SK-N-MC (cell line): Measurements from ENCODE around the gene EBF4.

Experiments
- EZH2 ChIP-seq: fragments of 200-600 bp; sonication (generic); IDR thresholded peaks from one replicate; pipeline ENCODE4 v1.6.1; 2017; ENCODE audit warnings: antibody characterized with exemption
- FOXP2 ChIP-seq: optimal IDR thresholded peaks from 2 replicates; pipeline ENCODE3; 2011; ENCODE audit warnings: mild to moderate bottlenecking, moderate library complexity; ENCODE audit not compliant: insufficient read depth; ENCODE audit errors: extremely low read length, control extremely low read depth
- POLR2AphosphoS5 ChIP-seq: IDR thresholded peaks from 2 replicates; pipeline ENCODE4 v1.6.1; 2012; ENCODE audit warnings: mild to moderate bottlenecking, low read depth, low read length, borderline replicate concordance

GRCh38 chr20:2691663-2692035 is 931 bp upstream of the EBF4 start:
- TF ChIP-seq FOXP2 (no peak), EZH2 (no peak), POLR2AphosphoS5 (no peak)
